SU-DHL-6 (cell line): ENCODE data around the gene OR10Z1.

Experiments used
- CTCF ChIP-seq: fragments of 200-600 bp; sonication (generic); IDR thresholded peaks from one replicate; pipeline ENCODE4 v1.5.1; 2017; ENCODE audit warnings: antibody characterized with exemption, mild to moderate bottlenecking, low read length, moderate library complexity; ENCODE audit not compliant: insufficient read depth, poor library complexity, severe bottlenecking
- EZH2phosphoT487 ChIP-seq: fragments of 200-600 bp; sonication (generic), shearing (Covaris generic); conservative IDR thresholded peaks from 2 replicates; pipeline ENCODE4 v1.6.1; 2018; ENCODE audit warnings: mild to moderate bottlenecking, antibody characterized with exemption, low read length, moderate library complexity, mixed read lengths

GRCh38 chr1:158613764-158614163, 8.7 kb downstream of the OR10Z1 start:
- TF ChIP-seq CTCF = no peak
- no peak for TF ChIP-seq EZH2phosphoT487
